Hematopoietic multipotent progenitor cell treated with erythropoietin and hydrocortisone succinate and interleukin-3 and kit ligand, for 4 days (in vitro differentiated cells): ENCODE measurements around the gene NKG7.
"Not testable (repeated sequence)": the region's sequence is repeated elsewhere in the genome, so short reads cannot be mapped to it uniquely, and the experiment has no call there.

ENCODE experiments used
- DNase-seq: peaks from one replicate; pipeline ENCODE4 v3.0.0-alpha.2; 2015

The NKG7 gene, protein sequence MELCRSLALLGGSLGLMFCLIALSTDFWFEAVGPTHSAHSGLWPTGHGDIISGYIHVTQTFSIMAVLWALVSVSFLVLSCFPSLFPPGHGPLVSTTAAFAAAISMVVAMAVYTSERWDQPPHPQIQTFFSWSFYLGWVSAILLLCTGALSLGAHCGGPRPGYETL

DNA sequence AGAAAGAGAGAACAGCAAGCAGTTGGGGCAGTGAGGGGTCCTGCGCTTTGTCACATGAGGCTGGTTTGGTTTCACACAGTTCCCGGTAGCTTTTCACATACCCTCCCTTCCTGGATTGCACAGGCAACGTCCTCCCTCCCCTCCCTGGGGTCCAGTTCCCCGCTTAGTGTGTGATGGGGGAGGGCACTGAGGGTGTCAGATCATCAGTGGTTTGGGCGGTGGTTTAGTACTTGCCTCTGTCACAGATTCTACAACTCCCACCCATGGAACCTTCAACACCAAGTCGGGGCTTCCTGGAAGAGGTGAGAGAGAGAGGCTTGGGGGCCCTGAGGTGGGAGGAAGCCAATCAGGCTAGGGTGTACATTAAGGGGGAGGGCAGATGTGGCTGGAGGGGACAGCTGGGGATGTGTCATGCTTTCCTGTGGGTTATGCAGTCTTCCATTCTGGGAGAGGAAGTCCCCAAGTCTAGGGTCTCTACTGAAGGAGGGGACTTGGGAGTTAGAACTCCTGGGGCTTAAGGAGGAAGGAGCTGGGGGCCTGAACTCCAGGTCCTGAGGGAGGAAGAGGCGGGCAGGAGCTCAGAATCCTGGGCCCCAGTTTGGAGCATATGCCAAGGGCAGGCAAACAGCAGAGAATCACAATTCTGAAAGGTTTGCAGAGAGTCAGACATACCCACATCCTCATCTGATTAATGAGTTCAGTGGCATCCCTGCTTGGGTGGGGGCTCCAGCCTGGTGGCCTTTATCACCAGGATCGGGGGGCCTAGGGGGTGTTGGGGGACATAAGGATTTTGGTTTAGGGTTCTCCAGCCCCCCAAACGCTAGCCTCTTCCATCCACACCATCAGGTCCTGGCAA, at the start of gene NKG7:
Gene NKG7 (minus strand): TSS at position 6 of the 856 bp plus-strand sequence. CDS start 119 bp downstream, outside the sequence.
- peak; percentile 93 for DNase-seq

DNA sequence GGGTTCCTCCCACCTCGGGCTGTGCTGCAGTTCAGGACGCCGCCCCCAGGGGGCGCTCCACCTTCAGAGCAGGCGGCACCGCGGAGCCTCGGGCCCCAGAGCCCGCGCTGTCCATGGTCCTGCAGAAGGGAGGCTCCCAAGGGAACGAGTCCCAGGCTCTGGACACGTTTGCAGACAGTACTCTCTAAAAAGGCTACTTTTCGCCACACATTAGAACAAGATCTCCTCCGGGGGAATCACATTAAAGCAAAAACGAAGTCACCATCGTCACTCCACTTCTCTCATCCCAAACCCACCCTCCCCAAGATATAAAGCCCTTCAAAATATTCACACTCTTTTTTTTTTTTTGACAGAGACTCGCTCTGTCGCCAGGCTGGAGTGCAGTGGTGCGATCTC, 49.6 kb upstream of the NKG7 start:
- DNase-seq: peak; percentile 94

GRCh38 chr19:51421229-51422052, 49.0 kb upstream of the NKG7 start:
- peak; percentile 41 for DNase-seq

GRCh38 chr19:51420511-51420910, 48.1 kb upstream of the NKG7 start:
- DNase-seq: not testable (repeated sequence)

- no peak for DNase-seq
Measured at GRCh38 chr19:51418707-51419106, 46.3 kb upstream of the NKG7 start.

- DNase-seq: peak; percentile 64
Measured at GRCh38 chr19:51417810-51418157, 45.3 kb upstream of the NKG7 start.

GRCh38 chr19:51417107-51417809, 44.8 kb upstream of the NKG7 start, which contains the start of gene SIGLEC10:
Gene SIGLEC10, minus strand, starts transcription at chr19:51417642. Its CDS starts 61 bp downstream, at chr19:51417581.
- peak; percentile 93 for DNase-seq

DNA sequence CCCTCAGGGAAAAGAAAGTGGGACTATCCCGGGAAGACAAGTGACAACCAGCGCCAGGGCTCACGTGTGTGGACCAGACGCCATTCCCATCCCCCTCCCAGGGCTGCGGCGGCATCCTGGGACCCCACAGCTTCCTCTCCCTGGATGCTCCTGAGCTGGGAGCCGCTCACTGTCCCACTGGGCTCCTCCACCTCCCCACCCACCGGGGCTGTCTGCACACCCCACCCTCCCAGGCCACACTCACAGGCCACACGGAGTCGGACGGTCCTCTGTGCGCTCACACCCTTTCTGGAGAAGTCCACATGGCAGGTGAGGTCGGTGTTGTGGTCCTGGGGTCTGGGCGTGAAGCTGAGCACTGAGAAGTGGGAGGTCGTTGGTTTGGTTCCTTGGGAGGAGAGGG, 44.0 kb upstream of the NKG7 start:
- DNase-seq: not testable (repeated sequence)

DNA sequence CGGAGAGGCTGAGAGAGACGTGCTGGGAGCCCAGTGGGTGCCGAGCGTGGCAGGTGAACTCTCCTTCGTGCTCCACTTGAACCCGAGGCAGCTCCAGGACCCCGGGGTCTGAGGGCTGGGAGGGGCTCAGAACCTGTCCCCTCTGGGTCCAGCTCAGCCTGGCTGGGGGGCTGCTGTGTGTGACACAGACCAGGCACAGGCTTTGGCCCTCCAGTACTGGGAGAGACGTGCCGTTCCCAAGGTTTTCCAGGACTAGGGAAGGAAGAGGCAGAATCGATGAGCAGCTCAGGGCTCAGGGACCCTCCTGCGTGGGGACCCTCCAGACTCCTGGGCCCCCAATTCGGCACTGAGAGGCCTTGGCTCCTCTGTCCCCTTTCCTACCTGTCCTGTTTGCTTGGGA, 42.7 kb upstream of the NKG7 start:
- no peak for DNase-seq

DNA sequence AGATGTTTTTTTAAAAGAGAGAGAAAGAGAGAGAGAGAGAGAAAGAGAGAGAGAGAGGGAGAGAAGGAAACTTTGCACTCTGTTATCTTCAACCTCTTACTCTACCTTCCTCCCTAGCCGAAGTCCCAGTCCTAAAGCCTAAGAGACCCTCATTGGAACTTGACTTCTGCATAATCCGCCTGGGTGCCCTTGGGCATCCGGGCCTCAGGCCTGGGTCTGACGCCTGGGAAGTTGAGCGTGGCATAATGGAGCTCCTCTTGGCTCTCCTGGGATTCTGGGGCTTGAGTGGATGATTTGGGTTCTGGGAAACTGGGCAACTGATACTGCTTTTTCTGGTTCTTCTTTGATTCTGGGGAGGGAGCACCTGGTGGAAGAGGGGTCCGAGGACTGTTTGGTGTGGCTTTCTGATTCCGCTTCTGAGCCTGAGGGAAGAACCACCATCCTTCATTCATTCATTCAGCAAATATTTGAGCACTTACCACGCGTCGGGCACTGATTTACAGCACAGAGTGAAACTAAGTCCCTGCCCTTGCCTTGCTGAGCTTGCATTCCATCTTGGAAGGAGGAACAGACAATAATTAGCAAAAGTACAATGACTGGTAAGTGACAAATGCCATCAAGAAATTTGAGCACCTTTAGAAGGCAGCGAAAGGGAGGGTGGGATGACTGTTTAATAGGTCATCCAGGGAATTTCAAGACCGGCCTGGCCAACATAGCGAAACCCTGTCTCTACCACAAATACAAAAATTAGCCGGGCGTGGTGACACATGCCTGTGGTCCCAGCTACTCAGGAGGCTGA, 38.7 kb upstream of the NKG7 start:
- DNase-seq: no peak

DNA sequence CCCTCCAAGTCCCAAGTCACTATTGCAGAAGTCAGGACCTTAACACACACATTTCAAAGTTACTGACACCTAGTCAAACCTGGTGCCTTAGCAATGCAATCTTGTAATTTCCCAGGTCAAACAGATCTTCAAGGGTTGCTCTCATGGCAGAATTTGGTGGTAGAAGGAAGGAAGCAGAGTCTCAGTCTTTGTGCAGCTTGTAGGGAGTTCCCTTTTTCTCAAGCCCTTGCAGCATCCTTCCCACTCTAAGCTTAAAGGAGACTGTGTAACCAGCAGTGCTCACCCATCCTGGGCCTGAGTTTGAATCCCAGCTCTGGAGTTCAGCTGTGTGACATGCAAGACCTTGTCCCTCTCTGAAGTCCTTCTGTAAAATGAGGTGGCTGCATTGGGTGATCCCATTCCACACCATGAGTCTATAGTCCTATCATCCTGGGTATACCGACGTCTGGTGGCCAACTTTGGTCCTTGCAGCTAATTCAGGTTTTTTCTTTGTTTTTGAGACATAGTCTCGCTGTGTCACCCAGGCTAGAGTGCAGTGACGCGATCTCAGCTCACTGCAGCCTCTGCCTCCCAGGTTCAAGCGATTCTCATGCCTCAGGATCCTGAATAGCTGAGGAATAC, 35.2 kb upstream of the NKG7 start:
- DNase-seq: peak; percentile 73

GRCh38 chr19:51402117-51402516, 29.7 kb upstream of the NKG7 start:
- DNase-seq: no peak

- peak; percentile 35 for DNase-seq
Measured at GRCh38 chr19:51399936-51400335, 27.5 kb upstream of the NKG7 start.

GRCh38 chr19:51399231-51399630, 26.8 kb upstream of the NKG7 start:
- DNase-seq: no peak

DNA sequence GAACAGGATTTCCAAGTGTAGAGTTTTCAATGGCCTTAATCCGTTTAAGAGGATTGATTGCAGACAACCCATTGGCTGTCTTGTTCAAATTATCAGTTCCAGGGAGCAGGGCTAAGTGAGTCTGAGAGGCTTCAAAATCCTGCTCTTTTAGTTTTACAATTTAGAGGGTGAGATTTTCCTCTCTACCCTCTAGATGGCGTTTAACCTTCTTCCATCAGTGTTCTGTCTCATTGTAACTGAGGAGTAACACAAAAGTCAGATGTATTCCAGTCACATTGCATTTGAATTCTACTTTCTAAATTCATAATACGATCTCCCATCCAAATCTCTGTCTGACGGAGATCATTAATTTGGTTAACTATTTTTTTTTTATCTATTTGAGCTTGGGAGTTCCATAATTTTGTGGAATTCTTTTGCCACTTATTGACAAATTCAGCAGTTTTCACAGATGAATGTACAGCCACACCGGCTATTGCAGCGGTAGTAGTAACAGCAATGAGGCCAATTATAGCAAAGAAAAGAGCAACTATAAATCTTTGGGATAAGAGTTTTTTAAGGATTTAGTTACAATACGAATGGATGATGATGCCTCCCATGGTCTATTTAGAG, 25.7 kb upstream of the NKG7 start:
- DNase-seq: peak; percentile 81

- not testable (repeated sequence) for DNase-seq
Measured at GRCh38 chr19:51397453-51397852, 25.0 kb upstream of the NKG7 start.

DNA sequence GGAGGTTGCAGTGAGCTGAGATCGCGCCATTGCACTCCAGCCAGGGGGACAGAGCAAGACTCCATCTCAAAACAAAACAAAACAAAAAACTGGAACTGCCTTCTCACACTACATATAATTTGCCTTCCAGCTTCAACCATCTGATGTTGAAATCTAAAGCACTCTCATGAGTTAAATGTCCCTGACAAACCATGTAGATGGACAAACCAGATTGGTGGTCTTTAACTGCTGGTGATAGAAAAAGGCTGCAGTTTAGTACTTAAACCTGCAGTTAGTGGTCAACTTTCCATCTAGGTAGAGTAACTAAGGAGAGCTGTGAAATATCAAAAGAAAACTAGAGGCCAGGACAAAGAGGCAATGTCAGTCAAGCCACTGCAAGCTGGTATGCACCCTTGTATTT, 23.7 kb upstream of the NKG7 start:
- no peak for DNase-seq

DNA sequence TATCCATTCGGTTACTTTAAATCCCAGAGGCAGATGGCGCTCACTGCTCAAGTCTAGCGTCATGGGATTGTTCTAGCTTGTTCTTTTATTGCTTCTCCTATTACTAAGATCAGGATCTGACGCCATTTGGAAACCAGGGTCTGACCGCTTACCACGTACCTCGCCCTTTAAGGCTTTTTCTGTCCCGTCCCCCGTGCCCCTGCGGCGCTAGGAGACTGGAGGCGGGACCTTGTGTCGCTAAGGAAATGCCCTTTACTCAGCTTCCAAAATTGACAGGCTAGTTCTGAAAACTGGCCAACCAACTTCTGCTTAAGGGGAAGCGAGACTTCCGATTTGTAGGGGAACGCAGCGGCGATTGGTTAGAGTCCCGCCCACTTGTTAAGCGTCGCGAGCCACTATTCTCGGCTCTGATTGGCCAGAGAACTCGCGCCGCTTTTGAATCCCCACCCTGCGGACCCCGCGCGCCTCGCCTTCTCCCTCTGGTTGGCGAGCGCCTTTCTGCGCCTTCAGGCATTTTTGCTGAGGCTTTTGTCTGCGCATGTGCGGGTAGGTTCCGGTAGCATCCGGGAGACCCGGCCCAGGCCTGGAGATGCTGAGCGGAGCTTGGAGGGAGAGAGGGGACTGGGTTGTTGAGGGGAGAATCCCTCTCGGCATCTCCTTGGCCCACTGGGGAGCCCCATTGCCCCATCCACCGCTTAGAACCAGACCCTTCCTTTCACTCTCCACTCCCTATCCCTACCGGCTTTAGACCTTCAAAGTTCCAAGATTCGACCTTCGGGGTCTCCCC, 21.8 kb upstream of the NKG7 start:
- DNase-seq: peak; percentile 100

DNA sequence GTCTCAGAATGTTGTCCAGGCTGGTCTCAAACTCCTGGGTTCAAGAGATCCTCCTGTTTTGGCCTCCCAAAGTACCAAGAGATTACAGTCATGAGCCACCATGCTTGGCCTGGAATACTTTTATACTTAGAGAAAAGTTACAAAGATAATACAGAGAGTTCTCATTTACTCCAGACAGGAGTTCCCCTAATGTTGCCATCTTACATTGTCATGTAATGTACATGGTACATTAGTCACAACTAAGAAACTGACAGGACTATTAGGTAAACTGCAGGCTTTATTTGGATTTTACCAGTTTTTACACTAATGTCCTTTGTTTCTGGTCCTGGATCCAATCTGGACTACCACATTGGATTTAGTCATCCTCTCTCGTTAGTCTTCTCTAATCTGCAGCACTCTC, 20.2 kb upstream of the NKG7 start:
- DNase-seq: no peak

GRCh38 chr19:51391073-51391611, 18.7 kb upstream of the NKG7 start:
- DNase-seq: no peak
